ENCODE data around the gene GALNT2. TPM values are rescaled to one million over a fixed set of nuclear protein-coding genes. Genes with fewer than 3 reads are reported as not detected.

Gene GALNT2
- total and polyA plus RNA-seq, 10 of the 15 experiments (the other 5 are each of a cell fraction or from before 2014, with no cell fraction given): 0.52 to 27.7 (median 16.3) TPM

DNA sequence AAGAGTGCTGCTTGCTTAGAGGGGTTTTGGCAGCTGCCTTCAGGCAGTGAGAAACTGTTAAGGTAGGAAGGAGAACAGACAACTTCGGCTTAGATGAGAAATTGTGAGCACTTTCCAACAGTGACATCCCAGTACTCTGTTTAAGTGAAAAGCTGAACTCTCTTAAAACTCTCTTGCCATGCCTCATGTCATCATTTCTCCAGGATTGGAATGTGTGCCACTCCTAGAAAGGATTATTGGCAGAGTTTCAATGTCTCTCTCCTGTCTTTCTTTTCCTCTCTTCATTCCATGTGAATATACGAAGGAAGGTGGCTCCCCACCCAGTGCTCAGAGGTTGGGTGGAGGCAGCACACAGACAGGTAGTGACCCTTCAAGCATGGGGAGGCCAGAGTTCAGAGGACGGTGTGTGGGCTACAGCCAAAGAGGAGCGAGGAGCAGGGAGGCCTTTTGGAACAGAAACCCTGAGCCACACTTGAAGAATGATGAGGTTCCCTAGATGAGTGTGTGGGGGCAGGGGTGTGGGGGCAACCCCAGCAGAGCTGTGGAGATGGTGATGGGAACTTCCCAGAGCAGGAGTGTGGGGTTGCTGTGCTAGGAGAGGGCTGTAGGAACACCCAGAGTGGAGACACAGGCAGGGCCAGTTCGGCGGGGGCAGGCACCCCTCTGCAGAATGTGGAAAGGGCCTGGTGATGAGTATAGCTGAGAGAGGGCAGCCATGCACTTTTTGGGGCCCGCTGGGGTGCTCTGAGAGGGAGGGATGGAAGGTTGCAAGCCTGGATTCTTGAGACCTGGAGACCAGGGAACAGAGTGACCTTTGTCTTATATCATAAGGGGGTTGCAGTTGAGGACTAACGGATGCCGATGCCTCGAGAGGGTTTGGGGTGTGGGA lies 58.8 kb downstream of the GALNT2 start:
- H3K4me2 ChIP-seq (ENCODE audit: control insufficient read depth, insufficient read depth): peak overlapping the region; percentile 41
- RAD21 ChIA-PET (ENCODE audit: unreplicated experiment): interaction anchor here (0.9 to 6.7 kb wide), 3 partner anchors 14 to 45 kb away, joined by 4 to 99 read pairs (median 30); no protein-coding TSS in a partner anchor
- intact Hi-C loops (cut with micrococcal nuclease; ENCODE audit: unreplicated experiment) (no loop called here), in situ Hi-C loops (cut with MboI) (no loop called here)
- H3K27me3 ChIP-seq (replicated peaks in 1 of 2; ENCODE audit: control insufficient read depth in 2 of 2, insufficient read depth in 2 of 2, low read length in 1 of 2): no peaks in the 10 kb centered on the region
- BruUV-seq (replicated peaks): no TSS peak
- no peak overlapping the region for H2AFZ ChIP-seq (ENCODE audit: control insufficient read depth, low read depth, low read length)
- peaks cover 35% of the 10 kb centered on the region for H3K79me2 ChIP-seq (ENCODE audit: control insufficient read depth, insufficient read depth, low read length)
- DNase-seq (ENCODE audit: low read depth, low spot score) (no peak), FAIRE-seq (no peak), ATAC-seq (peak; percentile 3)
- H3K9me3 ChIP-seq (replicated peaks; ENCODE audit: control insufficient read depth, insufficient read depth, low read length): no peaks in the 10 kb centered on the region
- CTCF ChIA-PET: interaction anchor here (6.3 to 6.6 kb wide), 2 partner anchors 8 to 41 kb away, joined by 25 to 44 read pairs; no protein-coding TSS in a partner anchor
- no peaks in the 10 kb centered on the region; the same call in 1 of the 2 replicates for H4K20me1 ChIP-seq (ENCODE audit: control insufficient read depth, insufficient read depth)
- no peak overlapping the region for H3K27ac ChIP-seq (ENCODE audit: control insufficient read depth, insufficient read depth)
- H3K4me3 ChIP-seq: no peak overlapping the region
- H3K36me3 ChIP-seq (ENCODE audit: control insufficient read depth in 2 of 2, insufficient read depth in 2 of 2, low read length in 1 of 2): no peaks in the 10 kb centered on the region; a peak in 1 of 4 replicates
- SMC1A ChIA-PET (ENCODE audit: uncharacterized antibody, unreplicated experiment): interaction anchor here (0.6 to 6.5 kb wide), 6 partner anchors 14 to 676 kb away, joined by 3 to 104 read pairs (median 6); no protein-coding TSS in a partner anchor
- no peak overlapping the region for H3K9ac ChIP-seq (ENCODE audit: control insufficient read depth, insufficient read depth, low read length)
- POLR2A ChIA-PET: interaction anchor here (1.5 to 4.3 kb wide), 3 partner anchors 7 to 24 kb away, joined by 3 to 23 read pairs (median 10); no protein-coding TSS in a partner anchor
- WGBS (ENCODE audit: insufficient coverage, insufficient replicate concordance, low lambda C conversion rate, missing lambda C conversion rate): 86% methylated on average over 10 of the region's 10 CpGs
- peaks cover 54% of the 10 kb centered on the region for H3K4me1 ChIP-seq (ENCODE audit: control insufficient read depth, insufficient read depth, low read length)
- TF ChIP-seq SUZ12 (IDR thresholded peaks at IDR 0.05; ENCODE audit: unreplicated experiment) (no peak), SIN3A (IDR thresholded peaks at IDR 0.05; ENCODE audit: low read depth, low read length) (no peak), EZH2 (IDR thresholded peaks at IDR 0.05; ENCODE audit: borderline replicate concordance, control insufficient read depth, low read depth, low read length) (no peak), POLR2A (IDR thresholded peaks at IDR 0.05; ENCODE audit: low read depth, low read length) (no peak), IKZF2 (IDR thresholded peaks at IDR 0.05) (peak in 1 of 2 experiments; percentile 33; a peak in 2 of 4 replicates), BMI1 (IDR thresholded peaks at IDR 0.05; ENCODE audit: borderline replicate concordance) (no peak), HDAC6 (IDR thresholded peaks at IDR 0.05; ENCODE audit: unreplicated experiment) (no peak), ZNF622 (IDR thresholded peaks at IDR 0.05) (no peak), WRNIP1 (IDR thresholded peaks at IDR 0.05; ENCODE audit: borderline replicate concordance, low read depth, low read length) (no peak), TCF3 (IDR thresholded peaks at IDR 0.05; ENCODE audit: borderline replicate concordance, insufficient read depth, low read depth, low read length) (no peak), IKZF1 (conservative IDR thresholded peaks at IDR 0.05) (0 out of 2 replicates have a peak, but pooled peaks have one; percentile 38), ZNF217 (IDR thresholded peaks at IDR 0.05) (no peak), MYC (IDR thresholded peaks at IDR 0.05; ENCODE audit: insufficient read depth, insufficient read length, insufficient replicate concordance, low read length, severe bottlenecking) (no peak), TCF7 (IDR thresholded peaks at IDR 0.05; ENCODE audit: borderline replicate concordance) (no peak), KAT2A (conservative IDR thresholded peaks at IDR 0.05; ENCODE audit: control insufficient read depth, low read depth, low read length) (no peak), HCFC1 (IDR thresholded peaks at IDR 0.05; ENCODE audit: low read length) (no peak), CREB1 (IDR thresholded peaks at IDR 0.05; ENCODE audit: low read depth) (no peak)
- TF ChIP-seq, protein P1, sequence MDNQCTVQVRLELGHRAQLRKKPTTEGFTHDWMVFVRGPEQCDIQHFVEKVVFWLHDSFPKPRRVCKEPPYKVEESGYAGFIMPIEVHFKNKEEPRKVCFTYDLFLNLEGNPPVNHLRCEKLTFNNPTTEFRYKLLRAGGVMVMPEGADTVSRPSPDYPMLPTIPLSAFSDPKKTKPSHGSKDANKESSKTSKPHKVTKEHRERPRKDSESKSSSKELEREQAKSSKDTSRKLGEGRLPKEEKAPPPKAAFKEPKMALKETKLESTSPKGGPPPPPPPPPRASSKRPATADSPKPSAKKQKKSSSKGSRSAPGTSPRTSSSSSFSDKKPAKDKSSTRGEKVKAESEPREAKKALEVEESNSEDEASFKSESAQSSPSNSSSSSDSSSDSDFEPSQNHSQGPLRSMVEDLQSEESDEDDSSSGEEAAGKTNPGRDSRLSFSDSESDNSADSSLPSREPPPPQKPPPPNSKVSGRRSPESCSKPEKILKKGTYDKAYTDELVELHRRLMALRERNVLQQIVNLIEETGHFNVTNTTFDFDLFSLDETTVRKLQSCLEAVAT (IDR thresholded peaks at IDR 0.05): 0 out of 2 replicates have a peak, but pooled peaks have one; percentile 65
- TF ChIP-seq, protein P2, sequence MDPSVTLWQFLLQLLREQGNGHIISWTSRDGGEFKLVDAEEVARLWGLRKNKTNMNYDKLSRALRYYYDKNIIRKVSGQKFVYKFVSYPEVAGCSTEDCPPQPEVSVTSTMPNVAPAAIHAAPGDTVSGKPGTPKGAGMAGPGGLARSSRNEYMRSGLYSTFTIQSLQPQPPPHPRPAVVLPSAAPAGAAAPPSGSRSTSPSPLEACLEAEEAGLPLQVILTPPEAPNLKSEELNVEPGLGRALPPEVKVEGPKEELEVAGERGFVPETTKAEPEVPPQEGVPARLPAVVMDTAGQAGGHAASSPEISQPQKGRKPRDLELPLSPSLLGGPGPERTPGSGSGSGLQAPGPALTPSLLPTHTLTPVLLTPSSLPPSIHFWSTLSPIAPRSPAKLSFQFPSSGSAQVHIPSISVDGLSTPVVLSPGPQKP (IDR thresholded peaks at IDR 0.05; ENCODE audit: low read depth, low read length): no peak
